Trophoblast cell (in vitro differentiated cells and primary cell): ENCODE data around the gene OSTC.
"Not testable (repeated sequence)": the region's sequence is repeated elsewhere in the genome, so short reads cannot be mapped to it uniquely, and the experiment has no call there.

Experiments
- DNase-seq, 2 donors: peaks; one replicate each; pipeline ENCODE4 v3.0.0-alpha.2; 2016
- H2AFZ ChIP-seq: 2 replicates; pipeline ENCODE4 v1.6.1; 2013; ENCODE audit warnings: low read length, moderate library complexity, mild to moderate bottlenecking; ENCODE audit not compliant: insufficient read depth, poor library complexity
- H2AK5ac ChIP-seq: 2 replicates; pipeline ENCODE4 v1.6.1; 2013; ENCODE audit warnings: mild to moderate bottlenecking, low read length
- H2BK120ac ChIP-seq: 2 replicates; pipeline ENCODE4 v1.6.1; 2013; ENCODE audit warnings: low read length, mild to moderate bottlenecking, moderate library complexity; ENCODE audit not compliant: insufficient read depth, poor library complexity
- H2BK12ac ChIP-seq: 2 replicates; pipeline ENCODE4 v1.6.1; 2013; ENCODE audit warnings: mild to moderate bottlenecking, low read length, moderate library complexity
- H2BK5ac ChIP-seq: 2 replicates; pipeline ENCODE4 v1.6.1; 2013; ENCODE audit warnings: low read length, low read depth, moderate library complexity, mild to moderate bottlenecking; ENCODE audit not compliant: poor library complexity
- H3K14ac ChIP-seq: 2 replicates; pipeline ENCODE4 v1.6.1; 2013; ENCODE audit warnings: mild to moderate bottlenecking, low read length
- H3K18ac ChIP-seq: 2 replicates; pipeline ENCODE4 v1.6.1; 2013; ENCODE audit warnings: mild to moderate bottlenecking, low read length
- H3K23ac ChIP-seq: 2 replicates; pipeline ENCODE4 v1.6.1; 2013; ENCODE audit warnings: low read length
- H3K27ac ChIP-seq: 2 replicates; pipeline ENCODE4 v1.5.1; 2013; ENCODE audit warnings: low read depth, mild to moderate bottlenecking, inconsistent platforms, low read length, moderate library complexity
- H3K27me3 ChIP-seq: 2 replicates; pipeline ENCODE4 v1.6.1; 2013; ENCODE audit warnings: inconsistent platforms, mild to moderate bottlenecking, low read length, moderate library complexity; ENCODE audit not compliant: insufficient read depth
- H3K36me3 ChIP-seq, 2 experiments: 1 replicate in 1 of 2; 2 replicates in 1 of 2; pipeline ENCODE4 v1.6.1; 2013; ENCODE audit warnings: low read length in 2 of 2, mild to moderate bottlenecking in 2 of 2, moderate library complexity in 1 of 2; ENCODE audit not compliant: insufficient read depth in 2 of 2, control insufficient read depth in 1 of 2
- H3K4ac ChIP-seq: 2 replicates; pipeline ENCODE4 v1.6.1; 2013; ENCODE audit warnings: low read depth, mild to moderate bottlenecking, low read length, moderate library complexity
- H3K4me1 ChIP-seq, 2 experiments: 1 replicate in 1 of 2; 2 replicates in 1 of 2; pipeline ENCODE4 v1.6.1; 2013; ENCODE audit warnings: low read length in 2 of 2, mild to moderate bottlenecking in 2 of 2, moderate library complexity in 1 of 2; ENCODE audit not compliant: insufficient read depth in 2 of 2, control insufficient read depth in 1 of 2
- H3K4me2 ChIP-seq: 2 replicates; pipeline ENCODE4 v1.6.1; 2013; ENCODE audit warnings: inconsistent platforms, mild to moderate bottlenecking, low read length, moderate library complexity
- H3K4me3 ChIP-seq: 2 replicates; pipeline ENCODE4 v1.5.1; 2013; ENCODE audit warnings: mild to moderate bottlenecking, low read depth, low read length, inconsistent platforms
- H3K79me1 ChIP-seq: one replicate; pipeline ENCODE4 v1.6.1; 2013; ENCODE audit warnings: low read length
- H3K79me2 ChIP-seq: 2 replicates; pipeline ENCODE4 v1.6.1; 2013; ENCODE audit warnings: low read length, mild to moderate bottlenecking; ENCODE audit not compliant: control insufficient read depth, insufficient read depth, poor library complexity
- H3K9ac ChIP-seq: 2 replicates; pipeline ENCODE4 v1.6.1; 2013; ENCODE audit warnings: mild to moderate bottlenecking, low read length
- H3K9me3 ChIP-seq: 2 replicates; pipeline ENCODE4 v1.6.1; 2013; ENCODE audit warnings: low read depth, mild to moderate bottlenecking, control low read depth, inconsistent platforms, low read length; ENCODE audit not compliant: insufficient read depth
- H4K12ac ChIP-seq: 2 replicates; pipeline ENCODE4 v1.6.1; 2013; ENCODE audit warnings: low read depth, mild to moderate bottlenecking, low read length, moderate library complexity
- H4K8ac ChIP-seq: 2 replicates; pipeline ENCODE4 v1.6.1; 2013; ENCODE audit warnings: low read depth, mild to moderate bottlenecking, low read length, moderate library complexity
- H4K91ac ChIP-seq: one replicate; pipeline ENCODE4 v1.6.1; 2013; ENCODE audit warnings: low read depth, mild to moderate bottlenecking, low read length, moderate library complexity
- WGBS: extraction: QIAGEN DNeasy Blood & Tissue Kit; methylation state at CpG from one replicate; pipeline ENCODE4 v1.1.7; 2013; ENCODE audit warnings: missing lambda C conversion rate; ENCODE audit not compliant: insufficient read length, insufficient coverage; ENCODE audit errors: extremely low coverage; 5-methylcytosine and 5-hydroxymethylcytosine counted together

The OSTC gene

DNA sequence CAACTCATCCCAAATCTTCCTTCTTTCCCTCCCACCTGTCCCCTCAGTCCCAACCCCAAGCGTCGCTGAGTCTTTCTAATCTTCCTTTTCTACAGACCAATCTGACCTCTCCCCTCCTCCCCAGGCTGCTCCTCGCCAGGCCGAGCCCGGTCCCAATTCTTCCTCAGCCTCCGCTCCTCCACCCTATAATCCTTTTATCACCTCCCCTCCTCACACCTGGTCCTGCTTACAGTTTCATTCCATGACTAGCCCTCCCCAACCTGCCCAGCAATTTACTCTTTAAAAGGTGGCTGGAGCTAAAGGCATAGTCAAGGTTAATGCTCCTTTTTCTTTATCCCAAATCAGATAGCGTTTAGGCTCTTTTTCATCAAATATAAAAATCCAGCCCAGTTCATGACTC, 60.2 kb downstream of the OSTC start:
- not testable (repeated sequence) for H3K27ac ChIP-seq, H3K4ac ChIP-seq, H4K12ac ChIP-seq, H2BK5ac ChIP-seq, H3K79me2 ChIP-seq, H3K18ac ChIP-seq, H3K9me3 ChIP-seq, H3K79me1 ChIP-seq, H4K91ac ChIP-seq, DNase-seq, H3K14ac ChIP-seq, H3K9ac ChIP-seq, H2AK5ac ChIP-seq, H3K4me2 ChIP-seq, H3K4me1 ChIP-seq, H2BK120ac ChIP-seq, H3K4me3 ChIP-seq, H3K36me3 ChIP-seq, H2AFZ ChIP-seq, H2BK12ac ChIP-seq, H3K23ac ChIP-seq, H4K8ac ChIP-seq, H3K27me3 ChIP-seq
- no CpG with 5 or more reads among the region's 7 CpGs for WGBS

DNA sequence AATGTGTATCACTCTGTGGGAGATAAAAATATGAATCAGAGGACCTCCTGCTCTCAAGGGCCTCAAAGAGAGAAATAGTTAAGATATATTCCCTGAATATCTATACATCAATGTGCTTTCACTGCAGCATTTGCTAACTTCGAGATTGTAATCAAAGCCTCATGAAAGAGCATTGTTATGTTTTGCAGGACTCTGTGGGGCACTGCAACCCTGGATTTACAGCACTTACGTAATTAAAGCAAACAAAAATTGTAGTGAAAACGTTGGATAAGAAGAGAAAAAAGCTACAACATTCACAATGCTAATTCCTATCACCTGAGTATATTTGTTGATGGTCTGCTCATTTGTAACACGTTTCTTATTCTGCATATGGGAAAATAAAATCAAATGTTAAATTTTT, 64.5 kb downstream of the OSTC start:
- Histone ChIP-seq H2AK5ac (no peak overlapping the region), H2BK12ac (no peak overlapping the region), H3K9me3 (no peaks in the 10 kb centered on the region), H4K12ac (no peak overlapping the region), H3K79me1 (no peaks in the 10 kb centered on the region), H3K9ac (no peak overlapping the region), H3K23ac (no peak overlapping the region), H3K4me3 (no peak overlapping the region), H3K79me2 (no peaks in the 10 kb centered on the region), H3K27ac (no peak overlapping the region), H3K27me3 (no peaks in the 10 kb centered on the region), H3K4me2 (no peak overlapping the region), H3K4ac (no peak overlapping the region), H2AFZ (no peak overlapping the region), H2BK120ac (no peak overlapping the region), H3K18ac (no peak overlapping the region), H4K91ac (no peak overlapping the region), H4K8ac (no peak overlapping the region), H2BK5ac (no peak overlapping the region), H3K4me1 (no peaks in the 10 kb centered on the region), H3K14ac (no peak overlapping the region), H3K36me3 (no peaks in the 10 kb centered on the region)
- no CpG with 5 or more reads among the region's 4 CpGs for WGBS
- DNase-seq, result no peak

DNA sequence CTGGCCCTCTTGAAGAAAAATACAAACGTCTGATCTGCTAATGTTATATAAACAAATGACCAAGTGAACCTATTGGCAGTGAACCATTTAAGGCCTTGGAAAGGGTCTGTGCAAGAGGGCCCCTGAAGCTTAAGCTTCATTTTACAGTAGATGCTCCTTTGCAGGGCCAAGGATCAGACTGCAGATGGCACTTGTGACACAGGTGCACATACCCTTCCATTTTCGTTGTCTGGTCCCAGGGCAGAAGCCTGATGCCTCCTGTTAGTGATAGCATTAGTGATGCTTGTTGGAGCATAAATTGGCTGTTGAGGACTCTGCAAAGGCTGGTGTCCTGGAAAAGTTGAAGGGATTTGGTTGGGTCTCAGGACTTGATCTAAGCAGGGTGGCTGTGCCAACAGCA, 65.9 kb downstream of the OSTC start:
- no peak overlapping the region for H2BK120ac ChIP-seq
- DNase-seq, result no peak
- no peak overlapping the region for H2AFZ ChIP-seq
- no peak overlapping the region for H4K12ac ChIP-seq
- no peak overlapping the region for H3K14ac ChIP-seq
- no peak overlapping the region for H3K4ac ChIP-seq
- no peak overlapping the region for H2BK5ac ChIP-seq
- H3K9ac ChIP-seq, result no peak overlapping the region
- no peaks in the 10 kb centered on the region for H3K4me1 ChIP-seq
- H3K9me3 ChIP-seq, result no peaks in the 10 kb centered on the region
- H3K18ac ChIP-seq, result no peak overlapping the region
- H3K36me3 ChIP-seq, result no peaks in the 10 kb centered on the region
- H2AK5ac ChIP-seq, result no peak overlapping the region
- H4K8ac ChIP-seq, result no peak overlapping the region
- no peak overlapping the region for H4K91ac ChIP-seq
- no CpG with 5 or more reads among the region's 2 CpGs for WGBS
- H2BK12ac ChIP-seq, result no peak overlapping the region
- H3K23ac ChIP-seq, result no peak overlapping the region
- no peaks in the 10 kb centered on the region for H3K79me1 ChIP-seq
- no peaks in the 10 kb centered on the region for H3K27me3 ChIP-seq
- no peak overlapping the region for H3K4me2 ChIP-seq
- no peak overlapping the region for H3K4me3 ChIP-seq
- no peaks in the 10 kb centered on the region for H3K79me2 ChIP-seq
- H3K27ac ChIP-seq, result no peak overlapping the region

GRCh38 chr4:108717386-108717785, 67.0 kb downstream of the OSTC start:
- H3K4me1 ChIP-seq, result no peaks in the 10 kb centered on the region
- H3K4me3 ChIP-seq, result no peak overlapping the region
- no peaks in the 10 kb centered on the region for H3K79me1 ChIP-seq
- no peak overlapping the region for H3K27ac ChIP-seq
- no peaks in the 10 kb centered on the region for H3K9me3 ChIP-seq
- no CpG with 5 or more reads among the region's 2 CpGs for WGBS
- no peak overlapping the region for H3K9ac ChIP-seq
- H4K8ac ChIP-seq, result no peak overlapping the region
- H3K27me3 ChIP-seq, result no peaks in the 10 kb centered on the region
- no peak overlapping the region for H3K18ac ChIP-seq
- H3K4me2 ChIP-seq, result no peak overlapping the region
- H2BK5ac ChIP-seq, result no peak overlapping the region
- H4K12ac ChIP-seq, result no peak overlapping the region
- no peak overlapping the region for H2AFZ ChIP-seq
- H3K79me2 ChIP-seq, result no peaks in the 10 kb centered on the region
- H4K91ac ChIP-seq, result no peak overlapping the region
- H2BK12ac ChIP-seq, result no peak overlapping the region
- no peak overlapping the region for H3K14ac ChIP-seq
- H3K23ac ChIP-seq, result no peak overlapping the region
- no peak overlapping the region for H2AK5ac ChIP-seq
- DNase-seq, result no peak
- no peak overlapping the region for H3K4ac ChIP-seq
- H3K36me3 ChIP-seq, result no peaks in the 10 kb centered on the region
- H2BK120ac ChIP-seq, result no peak overlapping the region
